ENCODE data around the gene A4GNT.
"Not testable (repeated sequence)": the region's sequence is repeated elsewhere in the genome, so short reads cannot be mapped to it uniquely, and the experiment has no call there.

The A4GNT gene

GRCh38 chr3:138132239-138132638 is at the start of gene A4GNT:
TSS of gene A4GNT (minus strand) at chr3:138132390. CDS start at chr3:138131256, 1,134 bp downstream.
- no peak for DNase-seq

GRCh38 chr3:138180375-138181029 is 48.3 kb upstream of the A4GNT start:
- peak; percentile 54 for DNase-seq

- peak; percentile 84 for DNase-seq
Observed at GRCh38 chr3:138174421-138175131, 42.4 kb upstream of the A4GNT start, which contains the start of gene DBR1. TSS of gene DBR1 (minus strand) at chr3:138174921. CDS start at chr3:138174795, 126 bp downstream.

- DNase-seq: no peak
Observed at GRCh38 chr3:138173769-138174420, 41.7 kb upstream of the A4GNT start.

DNA sequence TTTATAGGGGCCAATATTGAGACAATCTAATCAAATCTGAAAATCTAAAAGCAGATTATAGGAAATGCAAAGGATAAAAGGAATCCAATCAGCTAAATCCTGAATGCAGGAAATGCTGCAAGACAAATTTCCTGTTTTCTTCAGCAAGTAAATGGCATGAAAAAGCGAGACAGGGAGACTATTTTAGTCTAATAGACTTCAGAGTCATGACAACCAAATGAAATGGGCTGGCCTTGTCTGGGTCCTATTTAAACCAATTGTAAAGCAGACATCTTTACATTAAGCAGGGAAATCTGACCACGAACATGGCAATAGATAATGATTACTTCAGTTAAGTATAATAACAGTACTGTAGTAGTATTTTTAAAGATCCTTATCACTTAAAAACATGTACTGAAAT is 40.4 kb upstream of the A4GNT start:
- DNase-seq: no peak

DNA sequence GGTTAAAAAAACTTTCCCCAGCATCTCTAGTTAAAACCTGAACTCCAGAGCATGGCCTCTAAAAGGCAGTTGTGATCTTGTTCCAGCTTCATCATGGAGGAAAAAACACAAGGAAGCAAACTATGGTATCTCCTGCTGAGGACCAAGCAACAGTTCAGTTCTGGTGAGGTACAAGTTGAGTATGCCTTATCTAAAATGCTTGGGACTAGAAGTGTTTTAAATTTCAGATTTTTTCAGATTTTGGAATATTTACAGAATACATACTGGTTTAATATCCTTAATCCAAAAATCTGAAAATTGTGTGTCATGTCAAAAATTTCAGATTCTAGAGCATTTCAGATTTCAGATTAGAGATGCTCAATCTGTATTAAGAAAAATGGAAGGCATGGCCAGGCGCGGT is 32.9 kb upstream of the A4GNT start:
- DNase-seq: no peak

DNA sequence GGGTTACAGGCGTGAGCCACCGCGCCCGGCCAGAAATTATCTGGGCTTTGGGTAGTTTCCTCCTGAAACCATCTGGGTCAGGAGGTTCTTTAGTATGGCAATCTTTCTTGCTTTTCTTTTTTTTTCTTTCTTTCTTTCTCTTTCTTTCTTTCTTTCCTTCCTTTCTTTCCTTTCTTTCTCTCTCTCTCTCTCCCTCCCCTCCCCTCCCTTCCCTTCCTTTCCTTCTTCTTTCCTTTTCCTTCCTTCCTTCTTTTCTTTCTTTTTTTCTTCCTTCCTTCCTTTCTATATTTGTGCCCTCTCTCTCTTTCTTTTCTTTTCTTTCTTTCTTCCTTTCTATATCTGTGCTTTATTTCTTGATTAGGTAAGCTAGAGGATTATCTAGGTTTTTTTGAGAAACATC is 25.6 kb upstream of the A4GNT start:
- DNase-seq: no peak

GRCh38 chr3:138154534-138154933 is 22.3 kb upstream of the A4GNT start:
- DNase-seq: no peak

DNA sequence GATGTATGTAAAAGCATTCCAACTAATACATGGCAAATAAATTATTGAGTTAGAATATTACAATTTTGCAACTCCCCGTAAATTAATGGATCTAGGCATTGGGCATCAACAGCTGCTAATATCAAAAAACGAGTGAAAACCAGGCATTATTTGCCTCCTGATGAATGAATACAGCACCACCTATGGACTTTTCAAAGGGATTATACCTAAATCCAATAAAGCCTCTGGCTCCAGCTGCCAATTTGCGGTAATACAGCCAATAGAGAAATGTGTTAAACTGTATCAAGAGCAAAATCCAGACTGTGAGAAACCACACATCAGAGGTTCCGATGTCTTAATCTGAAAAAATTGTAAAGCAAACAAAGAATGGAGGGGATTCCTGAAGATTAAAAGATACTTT is 16.3 kb upstream of the A4GNT start:
- DNase-seq: no peak

DNA sequence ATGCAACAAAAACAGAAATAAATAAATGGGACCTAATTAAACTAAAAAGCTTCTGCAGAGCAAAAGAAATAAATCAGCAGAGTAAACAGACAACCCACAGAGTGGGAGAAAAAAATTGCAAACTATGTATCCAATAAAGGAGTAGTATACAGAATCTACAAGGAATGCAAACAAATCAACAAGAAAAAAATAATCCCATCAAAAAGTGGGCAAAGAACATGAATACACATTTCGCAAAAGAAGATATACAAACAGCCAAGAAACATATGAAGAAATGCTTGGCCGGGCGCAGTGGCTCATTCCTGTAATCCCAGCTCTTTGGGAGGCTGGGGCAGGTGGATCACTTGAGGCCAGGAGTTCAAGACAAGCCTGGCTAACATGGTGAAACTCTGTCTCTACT is 10.0 kb upstream of the A4GNT start:
- not testable (repeated sequence) for DNase-seq

DNA sequence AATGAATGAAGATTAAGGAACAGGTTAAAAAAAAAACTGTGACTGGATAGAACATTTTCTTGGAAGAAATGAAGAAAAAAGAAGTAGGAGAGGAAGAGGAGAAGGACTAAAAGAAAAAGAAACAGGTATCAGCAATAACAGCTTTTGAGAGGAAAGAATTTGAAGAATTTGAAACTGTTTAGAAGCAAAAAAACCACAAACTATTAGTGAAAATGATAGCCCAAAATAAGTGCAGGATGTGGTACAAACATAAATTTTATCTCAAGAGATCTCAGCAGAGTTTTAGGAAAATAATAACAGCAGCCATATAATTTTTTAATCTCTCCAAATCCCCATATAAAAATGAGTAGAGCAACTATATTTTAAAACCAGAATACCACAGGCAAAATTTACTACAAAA is 8.8 kb upstream of the A4GNT start:
- no peak for DNase-seq

DNA sequence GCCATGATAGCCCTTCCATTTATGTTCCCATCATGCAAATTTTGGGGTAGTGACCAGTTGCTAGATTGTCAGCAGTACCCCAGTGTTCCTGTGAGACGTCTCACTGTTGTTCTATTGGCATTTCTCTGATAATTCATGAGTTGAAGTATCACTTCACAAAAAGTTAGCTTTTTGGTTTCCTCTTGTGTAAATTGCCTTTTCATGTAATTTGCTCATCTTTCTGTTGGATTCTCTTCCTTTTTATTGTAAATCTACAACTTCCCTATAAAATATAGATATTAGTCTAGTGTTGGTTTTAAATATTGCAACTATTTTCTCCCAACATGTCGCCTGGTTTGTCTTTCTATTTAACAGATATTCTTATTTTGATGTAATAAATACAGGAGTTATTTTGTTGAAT is 7.5 kb upstream of the A4GNT start:
- DNase-seq: no peak

DNA sequence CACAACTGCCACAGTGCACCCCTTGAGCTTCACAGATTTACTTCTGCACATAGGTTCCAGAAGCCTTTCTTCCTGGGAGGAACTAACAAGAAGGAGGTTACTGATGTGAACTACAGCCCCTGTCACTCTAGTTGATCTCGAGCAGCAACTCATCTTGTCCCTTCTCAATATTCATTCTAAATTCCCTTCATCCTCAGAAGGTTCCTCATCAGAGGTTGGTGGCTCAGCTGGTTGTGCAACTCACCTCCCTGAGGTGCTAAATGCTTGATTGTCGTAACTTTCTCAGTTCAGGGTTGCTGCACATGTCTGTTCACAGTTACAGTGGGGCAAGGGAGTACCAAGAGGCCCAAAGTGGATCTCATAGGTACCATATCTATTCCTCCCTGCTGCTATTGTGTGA is 5.7 kb upstream of the A4GNT start:
- no peak for DNase-seq

DNA sequence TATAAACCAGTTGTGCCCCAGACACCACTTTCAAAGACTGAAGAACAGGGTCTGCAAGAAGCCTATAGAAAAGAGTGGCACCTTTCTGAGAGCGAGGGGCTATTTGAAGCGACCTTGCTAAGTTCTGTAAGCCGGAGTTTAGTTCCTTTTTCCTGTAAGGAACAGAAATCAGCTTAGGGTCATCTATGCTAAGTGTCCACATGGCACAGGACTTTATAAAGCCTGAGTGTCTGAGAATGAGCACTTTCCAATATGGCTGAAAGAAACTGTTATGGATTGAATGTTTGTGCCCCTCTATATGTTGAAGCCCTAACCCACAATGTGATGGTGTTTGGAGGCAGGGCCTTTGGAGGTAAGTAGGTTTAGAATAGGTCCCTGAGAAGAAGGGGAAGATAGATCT is 4.0 kb upstream of the A4GNT start:
- no peak for DNase-seq

DNA sequence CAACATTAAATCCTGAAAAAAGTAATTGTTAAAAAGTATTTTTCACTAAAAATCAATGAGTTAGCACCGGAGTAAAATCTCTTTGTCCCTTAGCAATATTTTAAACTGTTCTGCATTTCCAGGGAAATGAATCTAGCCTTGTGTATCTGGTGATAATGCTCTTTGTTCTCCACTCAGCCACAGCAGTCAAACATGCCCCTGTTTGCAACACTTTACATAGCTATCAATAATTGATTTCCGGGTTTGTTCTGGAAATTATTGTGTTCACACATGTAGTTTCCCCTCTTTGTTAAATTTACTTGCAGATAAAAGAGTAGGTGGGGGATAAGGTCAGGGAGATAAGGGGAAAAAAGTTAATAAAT is 3.6 kb upstream of the A4GNT start:
- DNase-seq: no peak

GRCh38 chr3:138135146-138135832 is 3.1 kb upstream of the A4GNT start:
- no peak for DNase-seq

DNA sequence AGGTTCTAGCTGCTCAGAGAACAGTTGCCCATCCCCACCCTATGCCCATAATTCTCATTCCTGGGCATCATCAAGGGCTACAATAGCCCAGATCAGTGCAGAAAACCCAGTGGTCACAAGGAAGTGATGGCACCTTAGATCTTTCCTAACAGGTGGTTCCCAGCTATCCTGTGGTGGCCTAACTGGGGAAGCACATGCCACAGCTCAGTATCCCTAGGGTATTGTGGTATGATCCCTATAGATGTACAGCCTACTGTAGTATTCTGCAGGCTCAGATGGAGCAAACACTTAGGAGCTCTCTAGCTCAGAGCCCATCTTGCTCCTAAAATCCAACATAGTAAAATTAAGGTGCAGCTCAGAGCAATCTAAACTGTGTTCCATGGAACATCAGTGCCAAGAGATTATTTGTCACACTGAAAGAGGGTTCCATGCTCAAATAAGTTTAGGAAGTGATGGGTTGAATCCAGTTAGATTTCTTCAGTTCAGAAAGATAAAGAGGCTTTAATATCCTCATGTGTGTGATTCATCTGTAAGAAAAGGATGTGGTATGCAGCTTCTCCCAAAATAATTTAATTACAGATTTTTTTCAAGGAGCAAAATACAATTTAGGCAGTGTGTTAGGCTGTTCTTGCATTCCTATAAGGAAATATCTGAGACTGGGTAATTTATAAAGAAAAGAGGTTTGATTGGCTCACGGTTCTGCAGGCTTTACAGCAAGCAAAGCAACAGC is 4.4 kb downstream of the A4GNT start:
- no peak for DNase-seq

DNA sequence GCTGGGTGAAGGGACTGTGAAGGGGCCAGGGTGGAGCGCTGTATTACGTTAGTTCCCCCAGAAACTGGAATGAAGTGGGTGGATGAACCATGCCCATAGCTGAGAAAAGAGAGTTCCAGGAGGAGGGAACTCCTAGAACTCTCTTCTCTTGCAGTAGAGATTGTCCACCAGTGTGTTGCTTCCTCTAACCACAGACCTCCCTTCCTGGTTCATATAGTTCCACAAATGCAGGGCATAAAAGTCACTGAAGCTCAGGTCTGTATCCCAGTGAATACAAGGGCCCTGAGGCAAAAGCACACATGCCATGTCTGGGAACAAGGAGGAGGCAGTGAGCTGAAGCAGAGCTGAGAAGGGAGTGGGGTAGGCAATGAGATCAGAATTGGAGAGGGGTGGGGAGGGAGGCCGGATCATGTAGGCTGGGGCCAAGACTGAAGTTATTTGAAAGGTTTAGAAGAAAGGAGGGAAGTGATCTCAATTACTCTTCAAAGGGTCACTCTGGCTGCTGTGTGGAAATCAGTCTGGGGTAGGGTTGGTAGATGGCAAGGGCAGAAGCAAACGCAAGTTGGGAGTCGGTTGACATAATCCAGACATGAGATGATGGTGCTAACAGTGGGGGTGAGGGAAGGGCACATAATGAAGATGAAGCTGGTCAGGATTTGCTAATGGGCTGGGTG is 6.5 kb downstream of the A4GNT start:
- DNase-seq: no peak

DNA sequence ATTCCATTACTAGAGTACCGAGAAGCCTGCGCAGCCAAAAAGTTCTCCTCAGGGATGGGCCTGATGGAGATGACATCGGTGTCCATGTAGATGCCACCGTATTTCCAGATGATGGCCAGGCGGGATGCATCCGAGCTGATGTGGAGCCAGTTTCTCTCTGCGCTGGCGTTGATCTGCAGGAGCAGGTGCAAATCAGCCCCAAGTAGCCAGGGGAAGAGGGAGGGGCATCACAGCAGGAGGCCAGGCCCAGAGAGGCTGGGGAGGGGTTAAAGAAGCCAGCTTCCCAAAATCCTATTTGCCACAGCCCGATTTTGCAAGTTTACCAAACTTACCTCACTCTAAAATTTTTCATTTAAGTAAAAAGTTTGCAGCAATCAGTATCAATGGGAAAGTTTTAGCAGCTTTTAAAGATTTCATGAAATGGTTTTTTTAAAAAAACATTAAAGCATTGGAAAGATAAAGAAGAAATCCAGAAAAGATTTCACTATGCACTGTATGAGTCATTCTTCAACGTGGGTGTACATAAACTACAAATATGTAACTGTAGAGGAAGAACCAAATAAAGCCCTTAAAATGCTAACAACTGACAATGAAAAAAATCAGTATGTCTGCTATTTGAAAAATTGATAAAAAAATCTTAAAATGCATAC is 7.4 kb downstream of the A4GNT start:
- no peak for DNase-seq

GRCh38 chr3:138124188-138124587 is 8.0 kb downstream of the A4GNT start:
- no peak for DNase-seq

DNA sequence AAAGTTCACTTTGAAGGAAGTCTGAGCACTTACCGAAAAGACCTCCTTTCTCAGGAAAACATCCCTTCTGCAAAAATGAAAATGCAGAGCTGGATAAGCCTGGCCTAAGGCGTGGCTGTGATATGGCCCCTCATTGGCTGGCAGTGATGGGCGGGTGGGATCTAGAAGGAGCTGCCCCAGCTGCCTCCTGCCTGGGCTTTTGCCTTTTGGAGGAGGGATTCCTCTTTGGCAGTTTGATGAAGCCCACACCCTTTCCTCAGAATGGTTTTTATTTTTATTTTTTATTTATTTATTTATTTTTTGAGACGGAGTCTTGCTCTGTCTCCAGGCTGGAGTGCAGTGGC is 12.8 kb downstream of the A4GNT start:
- DNase-seq: no peak

Data from SHP77 treated with DMSO at 0.1 percent for 48 hours (cell line).